Measurements from ENCODE around the gene BRD2. TPM values are rescaled to one million over a fixed set of nuclear protein-coding genes. Genes with fewer than 3 reads are reported as not detected.
A peak's percentile ranks its signal among the peaks of the same experiment; 100 is the strongest.

The BRD2 gene
- total and polyA plus RNA-seq, 9 of the 15 experiments (the other 6 are each of a cell fraction or from before 2014, with no cell fraction given): 19.0 to 252 (median 181) TPM

GRCh38 chr6:32989368-32989767, 21.0 kb downstream of the BRD2 start:
- Histone ChIP-seq H3K27ac (ENCODE audit: extremely low read depth, low read depth, low read length) (no peak overlapping the region), H3K4me3 (no peak overlapping the region), H3K4me1 (replicated peaks in 1 of 2; ENCODE audit: control insufficient read depth in 2 of 2, insufficient read depth in 2 of 2, low read length in 2 of 2) (peaks cover 0 to 1% of the 10 kb centered on the region in 2 experiments; a peak in 2 of 5 replicates), H4K20me1 (replicated peaks; ENCODE audit: control insufficient read depth, insufficient read depth, low read length) (peaks cover 3% of the 10 kb centered on the region; the same call in 1 of the 2 replicates), H3K27me3 (ENCODE audit: control insufficient read depth in 2 of 2, insufficient read depth in 2 of 2, low read length in 2 of 2) (peaks cover 11 to 15% of the 10 kb centered on the region in 2 experiments; a peak in 4 of 5 replicates), H2AFZ (ENCODE audit: low read depth, low read length) (no peak overlapping the region), H3K4me2 (ENCODE audit: insufficient read depth, low read length) (no peak overlapping the region), H3K9me3 (replicated peaks; ENCODE audit: control insufficient read depth, insufficient read depth, low read depth, low read length) (no peaks in the 10 kb centered on the region), H3K36me3 (ENCODE audit: control insufficient read depth, insufficient read depth, low read length) (no peaks in the 10 kb centered on the region), H3K9ac (ENCODE audit: insufficient read depth in 1 of 2, low read depth in 2 of 2, low read length in 2 of 2) (no peak overlapping the region), H3K79me2 (ENCODE audit: control insufficient read depth, insufficient read depth, low read length) (no peaks in the 10 kb centered on the region), H3K9me1 (ENCODE audit: control insufficient read depth, insufficient read depth, low read length) (no peaks in the 10 kb centered on the region)
- no TSS peak for BruUV-seq (replicated peaks)
- in situ Hi-C loops (cut with MboI): loop anchor here (5.0 to 10.0 kb wide), 2 partner anchors 55 to 102 kb away; no protein-coding TSS in a partner anchor
- ATAC-seq (no peak), FAIRE-seq (no peak), DNase-seq (ENCODE audit: extremely low read depth in 1 of 4, low spot score in 3 of 4) (no peak)
- intact Hi-C loops (cut with micrococcal nuclease): no loop called here
- CTCF ChIA-PET (ENCODE audit: low intra/inter-chr PET ratio): interaction anchor here (0.6 kb wide), 1 partner anchor 104 kb away, joined by 3 read pairs; no protein-coding TSS in a partner anchor
- 6% methylated on average over 1 of the region's 1 CpG for WGBS (ENCODE audit: insufficient coverage, low coverage, missing lambda C conversion rate)
- no peak for TF ChIP-seq PCBP1 (IDR thresholded peaks at IDR 0.05; ENCODE audit: low read depth, low read length, poor library complexity, severe bottlenecking)
- TF ChIP-seq ZNF224 (CRISPR knock-in tag; IDR thresholded peaks at IDR 0.05): no peak
- TF ChIP-seq PKNOX1 (IDR thresholded peaks at IDR 0.05): peak; percentile 75
- TF ChIP-seq SMAD2 (IDR thresholded peaks at IDR 0.05; ENCODE audit: low read depth, low read length): no peak
- TF ChIP-seq NR1H2 (CRISPR knock-in tag; IDR thresholded peaks at IDR 0.05): no peak
- TF ChIP-seq FOXM1 (IDR thresholded peaks at IDR 0.05; ENCODE audit: low read depth): 0 out of 2 replicates have a peak, but pooled peaks have one; percentile 25
- TF ChIP-seq FOXM1 (CRISPR knock-in tag; IDR thresholded peaks at IDR 0.05; ENCODE audit: low read depth): no peak
- no peak for TF ChIP-seq HDAC6 (IDR thresholded peaks at IDR 0.05; ENCODE audit: low read depth, low read length)
- POLR2A ChIA-PET: interaction anchor here (1.2 to 12.5 kb wide), 4 partner anchors 9 to 76 kb away, joined by 3 to 384 read pairs (median 6); partner anchors contain the start of gene BRD2

Data from K562 (cell line).